Skeletal muscle satellite cell (primary cell): ENCODE measurements around the gene GMPPA.

Source experiments
- H3K27me3 ChIP-seq: 2 replicates; pipeline ENCODE4 v1.7.0; 2013; ENCODE audit warnings: low read length; ENCODE audit not compliant: control insufficient read depth, insufficient read depth
- H3K36me3 ChIP-seq: 2 replicates; pipeline ENCODE4 v1.7.0; 2013; ENCODE audit warnings: mild to moderate bottlenecking, control low read depth, low read length; ENCODE audit not compliant: insufficient read depth
- H3K4me1 ChIP-seq: 2 replicates; pipeline ENCODE4 v1.7.0; 2013; ENCODE audit warnings: low read length; ENCODE audit not compliant: control insufficient read depth, insufficient read depth
- H3K4me2 ChIP-seq: 2 replicates; pipeline ENCODE4 v1.7.0; 2013; ENCODE audit warnings: mild to moderate bottlenecking, low read length
- H3K4me3 ChIP-seq: 2 replicates; pipeline ENCODE4 v1.7.0; 2013; ENCODE audit warnings: low read length
- H3K9ac ChIP-seq: 2 replicates; pipeline ENCODE4 v1.7.0; 2013; ENCODE audit warnings: mild to moderate bottlenecking, low read depth, low read length, moderate library complexity
- H3K9me3 ChIP-seq: replicated peaks from 2 replicates; pipeline ENCODE4 v1.7.0; 2013; ENCODE audit warnings: mild to moderate bottlenecking, control low read depth, low read length

The GMPPA gene

GRCh38 chr2:219478916-219479315 lies 19.8 kb upstream of the GMPPA start:
- no peak overlapping the region for H3K4me2 ChIP-seq
- H3K4me1 ChIP-seq, result no peaks in the 10 kb centered on the region
- H3K9me3 ChIP-seq, result no peaks in the 10 kb centered on the region
- H3K36me3 ChIP-seq, result peaks cover 4% of the 10 kb centered on the region
- H3K27me3 ChIP-seq, result peaks cover 3% of the 10 kb centered on the region
- no peak overlapping the region for H3K9ac ChIP-seq
- H3K4me3 ChIP-seq, result no peak overlapping the region

GRCh38 chr2:219480004-219480403 lies 18.7 kb upstream of the GMPPA start:
- Histone ChIP-seq H3K9ac (no peak overlapping the region), H3K9me3 (no peaks in the 10 kb centered on the region), H3K4me1 (peaks cover 9% of the 10 kb centered on the region), H3K4me3 (no peak overlapping the region), H3K27me3 (peaks cover 13% of the 10 kb centered on the region), H3K36me3 (peaks cover 4% of the 10 kb centered on the region), H3K4me2 (no peak overlapping the region)

- H3K9me3 ChIP-seq, result no peaks in the 10 kb centered on the region
- H3K36me3 ChIP-seq, result peaks cover 4% of the 10 kb centered on the region
- no peak overlapping the region for H3K4me3 ChIP-seq
- peaks cover 25% of the 10 kb centered on the region for H3K27me3 ChIP-seq
- no peak overlapping the region for H3K9ac ChIP-seq
- H3K4me2 ChIP-seq, result no peak overlapping the region
- H3K4me1 ChIP-seq, result peaks cover 9% of the 10 kb centered on the region
Observed at GRCh38 chr2:219482674-219483405, 15.9 kb upstream of the GMPPA start.

DNA sequence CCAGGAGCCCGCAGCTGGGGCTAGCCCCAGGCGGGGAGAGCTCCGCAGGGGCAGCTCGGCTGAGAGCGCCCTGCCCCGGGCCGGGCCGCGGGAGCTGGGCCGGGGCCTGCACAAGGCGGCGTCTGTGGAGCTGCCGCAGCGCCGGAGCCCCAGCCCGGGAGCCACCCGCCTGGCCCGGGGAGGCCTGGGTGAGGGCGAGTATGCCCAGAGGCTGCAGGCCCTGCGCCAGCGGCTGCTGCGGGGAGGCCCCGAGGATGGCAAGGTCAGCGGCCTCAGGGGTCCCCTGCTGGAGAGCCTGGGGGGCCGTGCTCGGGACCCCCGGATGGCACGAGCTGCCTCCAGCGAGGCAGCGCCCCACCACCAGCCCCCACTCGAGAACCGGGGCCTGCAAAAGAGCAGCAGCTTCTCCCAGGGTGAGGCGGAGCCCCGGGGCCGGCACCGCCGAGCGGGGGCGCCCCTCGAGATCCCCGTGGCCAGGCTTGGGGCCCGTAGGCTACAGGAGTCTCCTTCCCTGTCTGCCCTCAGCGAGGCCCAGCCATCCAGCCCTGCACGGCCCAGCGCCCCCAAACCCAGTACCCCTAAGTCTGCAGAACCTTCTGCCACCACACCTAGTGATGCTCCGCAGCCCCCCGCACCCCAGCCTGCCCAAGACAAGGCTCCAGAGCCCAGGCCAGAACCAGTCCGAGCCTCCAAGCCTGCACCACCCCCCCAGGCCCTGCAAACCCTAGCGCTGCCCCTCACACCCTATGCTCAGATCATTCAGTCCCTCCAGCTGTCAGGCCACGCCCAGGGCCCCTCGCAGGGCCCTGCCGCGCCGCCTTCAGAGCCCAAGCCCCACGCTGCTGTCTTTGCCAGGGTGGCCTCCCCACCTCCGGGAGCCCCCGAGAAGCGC lies 15.0 kb upstream of the GMPPA start:
- no peaks in the 10 kb centered on the region for H3K9me3 ChIP-seq
- H3K4me3 ChIP-seq, result no peak overlapping the region
- H3K4me1 ChIP-seq, result peaks cover 9% of the 10 kb centered on the region
- no peak overlapping the region for H3K9ac ChIP-seq
- H3K27me3 ChIP-seq, result peaks cover 25% of the 10 kb centered on the region
- peak overlapping the region; percentile 62 for H3K4me2 ChIP-seq
- H3K36me3 ChIP-seq, result peaks cover 4% of the 10 kb centered on the region

DNA sequence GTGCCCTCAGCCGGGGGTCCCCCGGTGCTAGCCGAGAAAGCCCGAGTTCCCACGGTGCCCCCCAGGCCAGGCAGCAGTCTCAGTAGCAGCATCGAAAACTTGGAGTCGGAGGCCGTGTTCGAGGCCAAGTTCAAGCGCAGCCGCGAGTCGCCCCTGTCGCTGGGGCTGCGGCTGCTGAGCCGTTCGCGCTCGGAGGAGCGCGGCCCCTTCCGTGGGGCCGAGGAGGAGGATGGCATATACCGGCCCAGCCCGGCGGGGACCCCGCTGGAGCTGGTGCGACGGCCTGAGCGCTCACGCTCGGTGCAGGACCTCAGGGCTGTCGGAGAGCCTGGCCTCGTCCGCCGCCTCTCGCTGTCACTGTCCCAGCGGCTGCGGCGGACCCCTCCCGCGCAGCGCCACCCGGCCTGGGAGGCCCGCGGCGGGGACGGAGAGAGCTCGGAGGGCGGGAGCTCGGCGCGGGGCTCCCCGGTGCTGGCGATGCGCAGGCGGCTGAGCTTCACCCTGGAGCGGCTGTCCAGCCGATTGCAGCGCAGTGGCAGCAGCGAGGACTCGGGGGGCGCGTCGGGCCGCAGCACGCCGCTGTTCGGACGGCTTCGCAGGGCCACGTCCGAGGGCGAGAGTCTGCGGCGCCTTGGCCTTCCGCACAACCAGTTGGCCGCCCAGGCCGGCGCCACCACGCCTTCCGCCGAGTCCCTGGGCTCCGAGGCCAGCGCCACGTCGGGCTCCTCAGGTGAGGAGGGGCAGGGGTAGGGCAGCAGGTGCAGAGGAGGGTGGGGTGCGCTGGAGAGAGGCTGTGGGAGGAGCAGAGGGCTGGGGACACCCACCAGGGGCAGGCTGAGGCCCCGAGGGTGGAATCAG lies 14.1 kb upstream of the GMPPA start:
- Histone ChIP-seq H3K9me3 (no peaks in the 10 kb centered on the region), H3K27me3 (peaks cover 25% of the 10 kb centered on the region), H3K4me3 (no peak overlapping the region), H3K36me3 (peaks cover under 1% of the 10 kb centered on the region), H3K4me2 (peak overlapping the region; percentile 62), H3K4me1 (peaks cover 9% of the 10 kb centered on the region), H3K9ac (no peak overlapping the region)

GRCh38 chr2:219485201-219485580 lies 13.5 kb upstream of the GMPPA start:
- H3K9me3 ChIP-seq, result no peaks in the 10 kb centered on the region
- H3K4me1 ChIP-seq, result peaks cover 9% of the 10 kb centered on the region
- H3K27me3 ChIP-seq, result peaks cover 25% of the 10 kb centered on the region
- no peak overlapping the region for H3K4me2 ChIP-seq
- no peak overlapping the region for H3K4me3 ChIP-seq
- H3K36me3 ChIP-seq, result no peaks in the 10 kb centered on the region
- no peak overlapping the region for H3K9ac ChIP-seq

DNA sequence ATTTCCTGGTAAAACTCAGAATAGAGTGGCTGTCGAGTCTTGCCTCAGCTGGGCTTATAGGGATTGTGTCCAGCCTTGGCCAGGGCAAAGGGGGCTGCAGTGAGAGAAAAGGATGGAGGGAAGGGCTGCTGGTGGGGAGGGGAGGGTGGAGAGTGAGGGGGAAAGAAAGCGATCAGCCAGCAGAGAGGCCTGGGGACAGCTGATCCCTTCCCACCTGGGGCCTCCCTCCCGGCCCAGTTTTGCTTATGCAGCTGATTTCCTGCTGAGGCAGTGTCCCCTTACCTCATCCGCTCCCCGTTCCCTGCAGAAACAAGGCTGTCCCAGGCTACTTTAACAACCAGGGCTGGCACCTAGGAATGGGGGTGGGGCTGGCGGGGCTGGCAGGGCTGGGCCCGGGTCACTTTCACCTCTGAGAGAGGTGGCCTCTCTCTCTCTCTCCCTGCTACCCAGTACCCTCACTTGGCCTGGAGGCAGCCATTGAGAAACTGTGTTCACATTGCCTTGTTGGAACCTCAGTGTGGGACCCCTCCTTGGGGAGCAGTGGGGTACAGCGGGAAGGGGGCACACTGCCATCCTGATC lies 12.2 kb upstream of the GMPPA start:
- Histone ChIP-seq H3K36me3 (no peaks in the 10 kb centered on the region), H3K4me3 (no peak overlapping the region), H3K9ac (no peak overlapping the region), H3K27me3 (peaks cover 25% of the 10 kb centered on the region), H3K4me2 (no peak overlapping the region), H3K9me3 (no peaks in the 10 kb centered on the region), H3K4me1 (peaks cover 9% of the 10 kb centered on the region)

DNA sequence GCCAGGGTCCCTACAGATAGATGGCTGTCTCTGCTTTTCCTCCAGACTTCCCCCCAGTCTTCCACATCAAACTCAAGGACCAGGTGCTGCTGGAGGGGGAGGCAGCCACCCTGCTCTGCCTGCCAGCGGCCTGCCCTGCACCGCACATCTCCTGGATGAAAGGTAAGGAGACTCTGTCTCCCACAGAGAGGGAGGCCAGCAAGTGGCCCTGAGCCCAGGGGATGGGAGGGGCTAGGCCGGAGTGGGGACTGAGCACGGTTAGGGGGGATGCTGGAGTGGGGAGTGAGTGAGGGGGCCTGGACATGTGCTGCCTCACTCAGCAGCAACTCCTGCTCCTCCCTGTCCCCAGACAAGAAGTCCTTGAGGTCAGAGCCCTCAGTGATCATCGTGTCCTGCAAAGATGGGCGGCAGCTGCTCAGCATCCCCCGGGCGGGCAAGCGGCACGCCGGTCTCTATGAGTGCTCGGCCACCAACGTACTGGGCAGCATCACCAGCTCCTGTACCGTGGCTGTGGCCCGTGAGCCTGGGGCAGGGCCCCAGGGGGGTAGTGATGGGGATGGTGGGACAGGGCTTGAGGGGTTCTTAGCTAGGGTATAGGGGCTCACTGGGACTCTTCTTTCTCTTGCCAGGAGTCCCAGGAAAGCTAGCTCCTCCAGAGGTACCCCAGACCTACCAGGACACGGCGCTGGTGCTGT lies 10.4 kb upstream of the GMPPA start:
- no peaks in the 10 kb centered on the region for H3K9me3 ChIP-seq
- H3K27me3 ChIP-seq, result peaks cover 25% of the 10 kb centered on the region
- H3K4me3 ChIP-seq, result no peak overlapping the region
- no peak overlapping the region for H3K9ac ChIP-seq
- H3K36me3 ChIP-seq, result no peaks in the 10 kb centered on the region
- peaks cover 9% of the 10 kb centered on the region for H3K4me1 ChIP-seq
- no peak overlapping the region for H3K4me2 ChIP-seq

- no peaks in the 10 kb centered on the region for H3K9me3 ChIP-seq
- peaks cover 9% of the 10 kb centered on the region for H3K4me1 ChIP-seq
- H3K36me3 ChIP-seq, result no peaks in the 10 kb centered on the region
- no peak overlapping the region for H3K4me2 ChIP-seq
- peaks cover 24% of the 10 kb centered on the region for H3K27me3 ChIP-seq
- H3K9ac ChIP-seq, result no peak overlapping the region
- H3K4me3 ChIP-seq, result no peak overlapping the region
Observed at GRCh38 chr2:219488844-219489194, 9.9 kb upstream of the GMPPA start.

- Histone ChIP-seq H3K4me2 (no peak overlapping the region), H3K27me3 (peaks cover 19% of the 10 kb centered on the region), H3K4me3 (no peak overlapping the region), H3K36me3 (no peaks in the 10 kb centered on the region), H3K4me1 (peaks cover 6% of the 10 kb centered on the region), H3K9ac (no peak overlapping the region), H3K9me3 (no peaks in the 10 kb centered on the region)
Observed at GRCh38 chr2:219489315-219489714, 9.4 kb upstream of the GMPPA start.
